HG03469 (cell line): ENCODE measurements around the gene FAM13B.
A peak's percentile ranks its signal among the peaks of the same experiment; 100 is the strongest.

Experiments
- ATAC-seq: cut with Tn5 transposase; IDR thresholded peaks from one replicate; pipeline ENCODE4 v1.9.1; 2021; ENCODE audit warnings: mild to moderate bottlenecking, moderate library complexity, moderate number of reproducible peaks; ENCODE audit not compliant: unreplicated experiment

The FAM13B gene

DNA sequence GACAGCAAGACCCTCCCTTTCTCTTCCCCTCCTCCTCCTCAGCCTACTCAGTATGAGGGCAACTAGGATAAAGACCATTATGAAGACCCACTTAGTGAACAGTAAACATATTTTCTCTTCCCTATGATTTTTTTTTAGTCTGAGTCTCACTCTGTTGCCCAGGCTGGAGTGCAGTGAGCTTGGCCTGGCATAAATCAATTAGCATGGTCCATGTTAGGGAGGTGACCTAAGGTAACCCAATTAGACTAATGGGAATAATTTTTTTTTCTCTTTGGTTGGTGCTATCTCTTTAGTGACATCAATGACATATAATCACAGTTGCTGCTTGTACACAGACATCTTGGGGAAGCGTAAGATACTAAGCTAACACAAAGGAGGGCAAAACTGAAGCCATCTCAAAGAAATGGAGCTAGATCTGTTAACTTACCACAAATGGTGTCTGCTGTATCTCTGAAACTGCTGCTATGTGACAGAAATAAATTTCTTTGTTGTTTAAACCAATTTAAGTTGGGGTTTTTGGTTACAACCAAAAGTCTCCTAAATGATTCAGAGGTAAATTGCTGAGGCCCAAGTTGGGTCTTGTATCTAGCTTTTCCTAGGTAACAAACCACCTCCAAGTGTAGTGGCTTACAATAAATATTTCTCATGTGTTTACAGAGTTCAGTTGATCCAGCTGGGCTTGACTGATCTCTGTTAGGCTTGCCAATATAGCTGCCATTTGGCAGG lies 130.3 kb downstream of the FAM13B start:
- ATAC-seq = no peak

DNA sequence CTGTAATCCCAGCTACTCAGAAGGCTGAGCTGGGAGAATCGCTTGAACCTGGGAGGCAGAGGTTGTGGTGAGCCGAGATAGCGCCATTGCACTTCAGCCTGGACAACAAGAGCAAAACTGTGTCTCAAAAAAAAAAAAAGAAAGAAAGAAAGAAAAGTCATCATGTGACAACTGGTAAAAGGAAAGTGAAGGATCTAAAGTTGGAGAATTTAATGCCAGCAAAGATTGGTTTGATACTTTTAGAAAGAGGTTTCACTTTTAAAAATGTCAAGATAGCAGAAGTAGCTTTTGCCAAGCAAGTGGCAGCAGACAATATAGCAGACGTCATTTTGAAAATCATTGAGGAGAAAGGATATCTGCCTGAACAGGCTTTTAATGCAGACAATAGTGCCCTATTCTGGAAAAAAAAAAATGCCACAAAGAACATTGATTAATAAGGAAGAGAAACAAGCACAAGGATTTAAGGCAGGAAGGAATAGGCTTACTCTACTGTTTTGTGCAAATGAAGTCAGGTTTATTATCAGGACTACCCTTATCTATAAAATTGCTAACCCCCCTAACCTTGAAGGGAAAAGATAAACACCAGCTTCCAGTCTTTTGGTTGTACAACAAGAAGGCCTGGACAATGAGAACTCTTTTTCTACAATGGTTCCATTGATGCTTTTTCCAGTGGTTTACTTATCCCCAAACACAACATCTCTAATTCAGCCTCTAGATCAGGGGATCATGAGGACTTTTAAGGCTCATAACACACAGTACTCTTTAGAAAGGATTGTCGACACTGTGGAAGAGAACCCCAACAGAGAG lies 131.7 kb downstream of the FAM13B start:
- ATAC-seq = no peak

GRCh38 chr5:137899493-137899892 lies 133.4 kb downstream of the FAM13B start:
- no peak for ATAC-seq

- no peak for ATAC-seq
Measured at GRCh38 chr5:137896560-137896959, 136.3 kb downstream of the FAM13B start.

DNA sequence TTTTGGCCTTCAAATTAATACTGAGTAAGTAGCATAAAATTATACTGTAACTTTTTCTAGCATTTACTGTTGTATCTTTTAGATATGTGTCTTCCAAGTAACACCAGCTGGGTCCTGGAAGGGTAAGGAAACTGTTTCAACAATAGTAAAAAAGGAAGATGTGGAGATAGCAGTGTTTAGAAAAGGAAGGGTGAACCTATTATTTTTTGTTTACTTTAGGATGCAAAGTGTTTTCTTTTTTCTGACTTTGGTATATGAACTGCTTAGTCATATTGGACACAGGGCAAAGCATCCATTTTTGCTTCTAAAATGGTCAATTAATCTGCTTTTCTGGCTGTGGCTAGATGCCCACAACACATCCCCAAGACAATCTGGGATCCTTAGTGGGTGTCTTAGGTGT lies 138.3 kb downstream of the FAM13B start:
- ATAC-seq = no peak

- no peak for ATAC-seq
Measured at GRCh38 chr5:137891849-137892248, 141.0 kb downstream of the FAM13B start.

- ATAC-seq = no peak
Measured at GRCh38 chr5:137890845-137891244, 142.0 kb downstream of the FAM13B start.

DNA sequence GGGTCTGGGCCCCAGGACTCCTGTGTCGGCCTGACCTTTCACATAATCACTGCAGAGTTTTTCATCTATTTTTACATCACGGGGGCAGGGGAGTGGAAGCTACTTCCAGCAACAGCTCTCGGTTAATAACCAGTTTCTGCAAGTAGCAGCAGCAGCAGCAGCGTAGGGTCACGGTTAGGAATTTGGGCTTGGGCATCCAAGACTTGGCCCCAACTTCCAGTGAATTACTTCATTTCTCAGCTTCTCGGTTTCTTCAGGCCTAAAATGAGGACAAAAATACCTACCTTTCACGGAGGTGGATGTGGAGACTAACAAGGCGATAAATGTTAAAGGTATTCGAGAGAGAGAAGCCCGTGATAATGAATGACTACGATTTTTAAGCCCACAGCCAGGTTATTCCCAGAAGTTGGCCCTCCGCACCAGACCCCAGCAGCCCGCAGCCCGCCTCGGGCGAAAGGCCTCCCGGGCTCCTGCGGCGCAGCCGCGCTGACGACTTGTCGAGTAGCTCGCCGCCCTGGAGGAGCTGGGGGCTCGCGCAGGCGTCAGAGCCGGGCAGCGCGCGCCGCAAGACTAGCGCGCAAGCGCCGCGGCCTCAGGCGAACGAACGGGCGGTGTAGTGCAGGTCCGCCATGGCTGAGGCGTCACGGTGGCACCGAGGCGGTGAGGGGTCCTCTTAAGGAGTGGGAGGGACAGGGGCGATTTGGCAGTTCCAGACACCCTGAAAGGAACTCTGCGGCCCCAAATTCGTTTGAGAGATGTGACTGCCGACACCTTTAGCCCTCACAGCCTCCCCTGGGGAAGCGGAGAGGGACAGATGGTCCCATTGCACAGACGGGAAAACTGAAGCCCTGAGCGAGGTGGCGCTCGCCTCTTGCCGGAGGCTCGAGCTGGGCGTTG lies 143.8 kb downstream of the FAM13B start, which contains the start of gene PKD2L2:
TSS of gene PKD2L2 (plus strand) at position 595 of the 897 bp plus-strand sequence. CDS start at position 630, 35 bp downstream.
- peak; percentile 84 for ATAC-seq

GRCh38 chr5:137888466-137888862 lies 144.4 kb downstream of the FAM13B start:
- no peak for ATAC-seq
